H1 (cell line): ENCODE data around the gene ACCSL. TPM values are rescaled to one million over a fixed set of nuclear protein-coding genes. Genes with fewer than 3 reads are reported as not detected.

ENCODE experiments used
- CTCF ChIA-PET: fragments of 300-600 bp; sonication (Branson Sonifier 250); formaldehyde crosslinking; loops from one replicate; lab custom pipeline; 2021; ENCODE audit not compliant: partially characterized antibody; lab: Charles Lee
- POLR2A ChIA-PET: fragments of 300-600 bp; sonication (Branson Sonifier 250); formaldehyde crosslinking; loops from one replicate; lab custom pipeline; 2021; ENCODE audit warnings: inconsistent platforms; ENCODE audit not compliant: partially characterized antibody; lab: Charles Lee
- DNase-seq, 2 experiments: peaks; one replicate each; pipeline versions ENCODE4 v3.0.0 to v3.0.0-alpha.2; 2010 to 2022; ENCODE audit warnings: low spot score in 2 of 2, low read depth in 1 of 2, mixed read lengths in 1 of 2
- FAIRE-seq: peaks from 2 replicates; lab custom pipeline; 2011; peaks lifted over from hg19 to GRCh38; lab: Jason Lieb, UNC
- H2AFZ ChIP-seq: 2 replicates; pipeline ENCODE4 v1.8.1; 2012; ENCODE audit warnings: low read length, inconsistent platforms
- H2AK5ac ChIP-seq: 2 replicates; pipeline ENCODE4 v1.6.1; 2013; ENCODE audit warnings: low read depth, low read length
- H2BK120ac ChIP-seq: replicated peaks from 2 replicates; pipeline ENCODE3; 2013; ENCODE audit warnings: low read depth, low read length, inconsistent platforms
- H2BK12ac ChIP-seq: 2 replicates; pipeline ENCODE4 v1.6.1; 2013; ENCODE audit warnings: low read depth, low read length
- H2BK15ac ChIP-seq: 2 replicates; pipeline ENCODE4 v1.6.1; 2013; ENCODE audit warnings: low read length
- H2BK20ac ChIP-seq: 2 replicates; pipeline ENCODE4 v1.6.1; 2013; ENCODE audit warnings: low read length
- H2BK5ac ChIP-seq: 2 replicates; pipeline ENCODE4 v1.6.1; 2013; ENCODE audit warnings: low read depth, low read length
- H3K14ac ChIP-seq: 2 replicates; pipeline ENCODE4 v1.6.1; 2013; ENCODE audit warnings: inconsistent platforms; ENCODE audit not compliant: insufficient read length
- H3K18ac ChIP-seq: 2 replicates; pipeline ENCODE4 v1.6.1; 2013; ENCODE audit warnings: low read length; ENCODE audit errors: extremely low read depth
- H3K23ac ChIP-seq: 2 replicates; pipeline ENCODE4 v1.6.1; 2013; ENCODE audit warnings: inconsistent platforms; ENCODE audit not compliant: insufficient read length
- H3K23me2 ChIP-seq: 2 replicates; pipeline ENCODE4 v1.6.1; 2013; ENCODE audit warnings: low read depth, low read length
- H3K27ac ChIP-seq: 2 replicates; pipeline ENCODE4 v1.6.1; 2011; ENCODE audit warnings: low read depth, low read length, inconsistent platforms
- H3K27me3 ChIP-seq, 4 experiments: replicated peaks in 1 of 4; 1 replicate in 1 of 4; 2 replicates in 3 of 4; pipeline versions ENCODE4 v1.6.1 to v1.8.1; 2011 to 2013; ENCODE audit warnings: low read length in 3 of 4, mild to moderate bottlenecking in 3 of 4, inconsistent platforms in 2 of 4, mixed read lengths in 2 of 4, moderate library complexity in 1 of 4; ENCODE audit not compliant: control insufficient read depth in 3 of 4, insufficient read depth in 3 of 4; ENCODE audit errors: extremely low read depth in 1 of 4
- H3K36me3 ChIP-seq, 4 experiments: 2 replicates each; pipeline versions ENCODE4 v1.6.1 to v1.8.1; 2011 to 2013; ENCODE audit warnings: mild to moderate bottlenecking in 4 of 4, low read length in 3 of 4, moderate library complexity in 2 of 4, control low read depth in 1 of 4, inconsistent platforms in 1 of 4; ENCODE audit not compliant: insufficient read depth in 4 of 4, control insufficient read depth in 2 of 4
- H3K4ac ChIP-seq: replicated peaks from 2 replicates; pipeline ENCODE3; 2013; ENCODE audit warnings: low read length, low read depth, mixed read lengths, inconsistent platforms; ENCODE audit not compliant: insufficient read length
- H3K4me1 ChIP-seq, 4 experiments: replicated peaks in 1 of 4; 1 replicate in 1 of 4; 2 replicates in 3 of 4; pipeline versions ENCODE4 v1.6.1 to v1.8.1; 2011 to 2013; ENCODE audit warnings: low read length in 3 of 4, inconsistent platforms in 2 of 4, mixed read lengths in 1 of 4; ENCODE audit not compliant: insufficient read depth in 4 of 4, control insufficient read depth in 3 of 4
- H3K4me2 ChIP-seq, 2 experiments: 2 replicates each; pipeline versions ENCODE4 v1.6.1 to v1.8.1; 2011 to 2013; ENCODE audit warnings: low read depth in 2 of 2, low read length in 2 of 2, control low read depth in 1 of 2, inconsistent platforms in 1 of 2, mild to moderate bottlenecking in 1 of 2; ENCODE audit not compliant: insufficient read depth in 1 of 2
- H3K4me3 ChIP-seq, 4 experiments: fragments of 200-600, 300-600 bp in 1 of 4; sonication (generic), shearing (Covaris generic), sonication (Bioruptor Twin) in 1 of 4; 2 replicates each; pipeline versions ENCODE4 v1.5.1 to v1.8.1; 2011 to 2016; ENCODE audit warnings: low read length in 4 of 4, low read depth in 3 of 4, control low read depth in 2 of 4, inconsistent platforms in 2 of 4, mild to moderate bottlenecking in 2 of 4, mixed read lengths in 1 of 4, moderate library complexity in 1 of 4; ENCODE audit not compliant: insufficient read depth in 2 of 4; ENCODE audit errors: extremely low read depth in 1 of 4
- H3K56ac ChIP-seq: replicated peaks from 2 replicates; pipeline ENCODE3; 2013; ENCODE audit warnings: low read depth, mild to moderate bottlenecking, mixed read lengths, low read length, inconsistent platforms; ENCODE audit not compliant: insufficient read length
- H3K79me1 ChIP-seq: 2 replicates; pipeline ENCODE4 v1.6.1; 2013; ENCODE audit warnings: low read depth, low read length, control low read depth
- H3K79me2 ChIP-seq, 2 experiments: 2 replicates each; pipeline versions ENCODE4 v1.6.1 to v1.8.1; 2012 to 2013; ENCODE audit warnings: low read length in 2 of 2, mild to moderate bottlenecking in 2 of 2, inconsistent platforms in 1 of 2; ENCODE audit not compliant: insufficient read depth in 2 of 2, control insufficient read depth in 1 of 2
- H3K9ac ChIP-seq, 4 experiments: replicated peaks in 1 of 4; 1 replicate in 1 of 4; 2 replicates in 3 of 4; pipeline versions ENCODE4 v1.6.1 to v1.8.1; 2011 to 2013; ENCODE audit warnings: low read depth in 3 of 4, low read length in 3 of 4, control low read depth in 2 of 4, mild to moderate bottlenecking in 2 of 4, moderate library complexity in 2 of 4, inconsistent platforms in 1 of 4; ENCODE audit errors: extremely low read depth in 1 of 4
- H3K9me3 ChIP-seq, 2 experiments: 2 replicates each; pipeline versions ENCODE4 v1.6.1 to v1.8.1; 2012 to 2013; ENCODE audit warnings: mild to moderate bottlenecking in 2 of 2, moderate library complexity in 2 of 2, control low read depth in 1 of 2, inconsistent platforms in 1 of 2, low read depth in 1 of 2, low read length in 1 of 2, mixed read lengths in 1 of 2; ENCODE audit not compliant: insufficient read depth in 2 of 2
- H4K20me1 ChIP-seq, 2 experiments: replicated peaks in 1 of 2; 2 replicates each; pipeline versions ENCODE3 to v1.8.1; 2011 to 2013; ENCODE audit warnings: inconsistent platforms in 2 of 2, low read length in 2 of 2, mild to moderate bottlenecking in 1 of 2; ENCODE audit not compliant: insufficient read depth in 2 of 2, control insufficient read depth in 1 of 2
- H4K5ac ChIP-seq: 2 replicates; pipeline ENCODE4 v1.6.1; 2013; ENCODE audit warnings: low read length, low read depth, mixed read lengths, inconsistent platforms; ENCODE audit not compliant: insufficient read length
- H4K8ac ChIP-seq: 2 replicates; pipeline ENCODE4 v1.8.0; 2013; ENCODE audit warnings: mild to moderate bottlenecking, moderate library complexity, low read length, inconsistent platforms; ENCODE audit not compliant: insufficient read depth; ENCODE audit errors: extremely low read depth
- H4K91ac ChIP-seq: replicated peaks from 2 replicates; pipeline ENCODE3; 2013; ENCODE audit warnings: low read length, mixed read lengths, inconsistent platforms; ENCODE audit not compliant: insufficient read length
- BCL11A ChIP-seq, 2 experiments: IDR thresholded peaks; one replicate each; pipeline ENCODE4 v1.6.1; 2011; ENCODE audit warnings: low read depth in 2 of 2, low read length in 2 of 2, mild to moderate bottlenecking in 2 of 2
- BRCA1 ChIP-seq: IDR thresholded peaks from 2 replicates; pipeline ENCODE4 v1.6.1; 2012; ENCODE audit warnings: low read depth, low read length, improper control_type of control experiment
- EP300 ChIP-seq, 2 experiments: IDR thresholded peaks; 1 replicate in 1 of 2; 2 replicates in 1 of 2; pipeline ENCODE4 v1.6.1; 2011 to 2012; ENCODE audit warnings: low read depth in 2 of 2, low read length in 2 of 2, mild to moderate bottlenecking in 2 of 2, borderline replicate concordance in 1 of 2, inconsistent platforms in 1 of 2, moderate library complexity in 1 of 2
- JUND ChIP-seq: IDR thresholded peaks from 2 replicates; pipeline ENCODE4 v1.6.1; 2011; ENCODE audit warnings: mild to moderate bottlenecking, improper control_type of control experiment, low read length
- NANOG ChIP-seq: IDR thresholded peaks from 2 replicates; pipeline ENCODE4 v1.6.1; 2011; ENCODE audit warnings: low read length, low read depth, mild to moderate bottlenecking, inconsistent platforms; ENCODE audit not compliant: insufficient read depth, poor library complexity, severe bottlenecking
- RFX5 ChIP-seq: IDR thresholded peaks from 2 replicates; pipeline ENCODE4 v1.6.1; 2011; ENCODE audit warnings: low read depth, low read length, improper control_type of control experiment, borderline replicate concordance
- SIRT6 ChIP-seq: IDR thresholded peaks from one replicate; pipeline ENCODE4 v1.7.1; 2012; ENCODE audit warnings: low read length, inconsistent platforms
- SRF ChIP-seq: IDR thresholded peaks from 2 replicates; pipeline ENCODE4 v1.6.1; 2011; ENCODE audit warnings: mild to moderate bottlenecking, low read depth, low read length, moderate library complexity
- WGBS, 2 experiments: shearing (Covaris generic) in 1 of 2; methylation state at CpG; one replicate each; pipeline versions ENCODE4 v1.1.6 to v1.1.7; 2013 to 2015; ENCODE audit warnings: low lambda C conversion rate in 2 of 2, mixed read lengths in 2 of 2, inconsistent platforms in 1 of 2, low coverage in 1 of 2, missing lambda C conversion rate in 1 of 2; ENCODE audit not compliant: insufficient replicate concordance in 2 of 2, insufficient coverage in 1 of 2, insufficient read length in 1 of 2; ENCODE audit errors: extremely low coverage in 1 of 2, missing lambda C conversion rate in 1 of 2; 5-methylcytosine and 5-hydroxymethylcytosine counted together
- polyA plus RNA-seq, 7 experiments: library from polyadenylated mRNA; depleted of rRNA in 3 of 7; stranded (reverse) in 5 of 7; unstranded in 2 of 7; fragments of >200 nt in 5 of 7; fragments of 200-250 nt in 2 of 7; gene quantifications; 1 replicate in 5 of 7; 2 replicates in 1 of 7; 4 replicates in 1 of 7; pipeline versions ENCODE4 v1.2.1 to v1.2.3, GENCODE V29; 2011 to 2013; ENCODE audit warnings: missing spikeins in 2 of 7, mixed read lengths in 2 of 7
- total RNA-seq: library from RNA; stranded (reverse); fragmentation: NEBNext Ultra II Directional; extraction: Animal tissue kit (Norgen Biotek cat#: 25700); gene quantifications from 2 replicates; pipeline ENCODE4 v1.2.1, GENCODE V29; 2021

The ACCSL gene
- total and polyA plus RNA-seq, 2 of the 8 experiments (the other 6 are each of a cell fraction or from before 2014, with no cell fraction given): not detected

- Histone ChIP-seq H2AFZ (no peak overlapping the region), H4K20me1 (no peaks in the 10 kb centered on the region)
- POLR2A ChIA-PET: interaction anchor here (0.7 to 1.1 kb wide), 2 partner anchors 8 to 192 kb away, joined by 3 read pairs; partner anchors contain the start of gene ALKBH3
- no peak for TF ChIP-seq BCL11A (IDR thresholded peaks at IDR 0.05; ENCODE audit: low read depth in 2 of 2, low read length in 2 of 2)
- no peak for TF ChIP-seq NANOG
- TF ChIP-seq BRCA1: no peak
- TF ChIP-seq SRF: no peak
- TF ChIP-seq SIRT6: no peak
- no peak for TF ChIP-seq RFX5
- TF ChIP-seq EP300 (IDR thresholded peaks at IDR 0.05; ENCODE audit: borderline replicate concordance in 1 of 2, low read depth in 2 of 2, low read length in 2 of 2): no peak
- no peak for TF ChIP-seq JUND
These were observed 25.2 kb downstream of the ACCSL start for GRCh38 chr11:44072757-44073658.

More at GRCh38 chr11:44072757-44073658, 25.2 kb downstream of the ACCSL start:
- no peak overlapping the region for H2BK120ac ChIP-seq
- no peaks in the 10 kb centered on the region for H3K27me3 ChIP-seq
- H2BK12ac ChIP-seq: no peak overlapping the region
- no peaks in the 10 kb centered on the region for H3K23me2 ChIP-seq
- H4K8ac ChIP-seq: no peak overlapping the region
- WGBS, 2 experiments: 95% methylated on average over 8 of the region's 8 CpGs; no CpG with 5 or more reads in 1 of the 2 experiments
- no peak overlapping the region for H3K56ac ChIP-seq
- CTCF ChIA-PET: interaction anchor here (0.5 to 3.9 kb wide), 6 partner anchors 14 to 125 kb away, joined by 3 to 23 read pairs (median 4); no protein-coding TSS in a partner anchor
- H2BK20ac ChIP-seq: no peak overlapping the region
- H3K4me2 ChIP-seq: no peak overlapping the region
- H3K14ac ChIP-seq: no peak overlapping the region
- no peaks in the 10 kb centered on the region for H3K79me1 ChIP-seq
- H3K27ac ChIP-seq: no peak overlapping the region
- no peak for FAIRE-seq
- H3K4ac ChIP-seq: no peak overlapping the region
- no peak overlapping the region for H2BK5ac ChIP-seq
- no peak overlapping the region for H2AK5ac ChIP-seq
- no peak overlapping the region for H2BK15ac ChIP-seq
- no peaks in the 10 kb centered on the region for H3K36me3 ChIP-seq
- no peaks in the 10 kb centered on the region for H3K4me1 ChIP-seq
- H3K18ac ChIP-seq: no peak overlapping the region
- no peaks in the 10 kb centered on the region; a peak in 1 of 4 replicates for H3K9me3 ChIP-seq
- H3K79me2 ChIP-seq: no peaks in the 10 kb centered on the region
- H4K5ac ChIP-seq: no peak overlapping the region
- no peak overlapping the region for H4K91ac ChIP-seq
- no peak overlapping the region for H3K9ac ChIP-seq
- no peak overlapping the region for H3K4me3 ChIP-seq
- no peak for DNase-seq
- no peak overlapping the region for H3K23ac ChIP-seq
